Stimulated activated CD4-positive, alpha-beta T cell treated with anti-CD3 and anti-CD28 coated beads, Interleukin-2, amount 100 ng/mL, for 4 hours (primary cell): ENCODE measurements around the gene BTRC.
"Not testable (repeated sequence)": the region's sequence is repeated elsewhere in the genome, so short reads cannot be mapped to it uniquely, and the experiment has no call there.

Source experiments
- DNase-seq: peaks from one replicate; pipeline ENCODE4 v3.0.0-alpha.2; 2020; ENCODE audit warnings: low read depth

BTRC gene

GRCh38 chr10:101386659-101387259 lies 32.8 kb downstream of the BTRC start:
- no peak for DNase-seq

- DNase-seq, result no peak
Measured at GRCh38 chr10:101388676-101389276, 34.8 kb downstream of the BTRC start.

DNA sequence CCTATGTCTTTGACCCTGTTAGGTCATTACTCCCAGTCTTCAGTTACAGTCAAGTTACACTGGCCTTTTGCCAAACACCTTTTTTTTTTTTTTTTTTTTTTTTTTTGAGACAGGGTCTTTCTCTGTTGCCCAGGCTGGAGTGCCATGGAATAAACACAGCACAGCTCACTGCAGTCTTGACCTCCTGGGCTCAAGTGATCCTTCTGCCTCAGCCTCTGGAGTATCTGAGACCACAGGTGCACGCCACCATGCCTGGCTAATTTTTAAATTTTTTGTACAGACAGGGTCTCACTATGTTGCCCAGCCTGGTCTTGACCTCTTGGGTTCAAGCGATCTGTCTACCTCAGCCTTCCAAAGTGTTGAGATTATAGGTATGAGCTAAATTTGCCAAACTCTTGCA lies 35.6 kb downstream of the BTRC start:
- DNase-seq, result not testable (repeated sequence)

DNA sequence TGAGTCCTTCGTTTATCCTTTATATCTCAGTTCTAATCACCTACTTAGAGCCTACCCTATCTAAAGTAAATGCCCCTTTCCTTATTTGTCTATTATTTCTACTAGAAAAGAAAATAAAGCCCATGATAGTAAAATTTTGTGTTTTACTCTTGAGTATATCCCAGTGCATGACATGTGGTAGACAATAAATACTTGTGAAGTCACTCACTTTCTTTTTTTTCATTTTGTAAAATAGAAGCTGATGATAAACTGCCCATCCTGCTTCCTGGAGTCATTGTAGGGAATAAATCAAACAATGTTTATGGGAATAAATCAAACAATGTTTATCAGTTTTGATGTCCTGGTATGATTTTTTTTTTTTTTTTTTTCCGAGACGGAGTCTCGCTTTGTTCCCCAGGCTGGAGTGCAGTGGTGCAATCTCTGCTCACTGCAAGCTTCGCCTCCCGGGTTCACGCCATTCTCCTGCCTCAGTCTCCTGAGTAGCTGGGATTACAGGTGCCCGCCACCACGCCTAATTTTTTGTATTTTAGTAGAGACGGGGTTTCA lies 36.1 kb downstream of the BTRC start:
- DNase-seq, result no peak

DNA sequence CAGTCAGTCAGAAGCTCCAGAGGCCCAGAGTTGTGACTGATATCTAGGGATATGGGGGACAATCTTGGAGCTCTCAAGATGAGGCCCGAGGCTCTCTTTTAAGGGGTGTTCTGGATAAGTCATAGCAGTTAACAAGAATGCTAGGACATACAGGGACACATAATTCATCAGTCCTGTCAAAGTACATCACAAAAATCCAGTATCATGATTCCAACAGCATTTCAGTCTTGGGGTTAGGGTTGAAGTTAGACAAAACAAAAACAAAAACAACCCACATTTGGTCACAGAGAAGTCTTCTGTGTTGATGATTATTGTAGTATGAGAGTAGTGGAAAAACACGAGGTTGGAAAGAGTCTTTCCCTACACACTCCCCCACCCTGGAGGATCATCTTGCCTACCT lies 39.4 kb downstream of the BTRC start:
- DNase-seq, result no peak

GRCh38 chr10:101394524-101395133 lies 40.7 kb downstream of the BTRC start:
- no peak for DNase-seq

DNA sequence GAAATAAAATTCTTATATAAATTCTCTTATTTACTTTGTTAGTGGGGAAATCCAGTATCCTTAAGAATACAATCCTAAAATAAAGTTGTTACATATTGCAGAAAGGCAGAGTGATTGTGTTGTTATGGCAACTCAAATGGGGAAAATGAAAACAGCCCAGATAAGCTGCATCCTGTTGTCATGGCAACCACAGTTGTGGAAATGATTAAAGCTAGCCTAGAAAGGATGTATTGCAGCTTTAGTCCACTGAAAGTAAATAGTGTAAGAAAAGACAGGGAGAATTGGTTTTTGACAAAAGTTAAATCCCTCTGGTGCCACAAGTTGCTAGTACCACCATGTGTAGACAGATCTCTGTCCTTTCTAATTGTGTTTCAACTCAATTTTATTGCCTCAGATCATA lies 43.2 kb downstream of the BTRC start:
- DNase-seq, result peak; percentile 4

GRCh38 chr10:101400585-101400984 lies 46.6 kb downstream of the BTRC start:
- DNase-seq, result no peak

DNA sequence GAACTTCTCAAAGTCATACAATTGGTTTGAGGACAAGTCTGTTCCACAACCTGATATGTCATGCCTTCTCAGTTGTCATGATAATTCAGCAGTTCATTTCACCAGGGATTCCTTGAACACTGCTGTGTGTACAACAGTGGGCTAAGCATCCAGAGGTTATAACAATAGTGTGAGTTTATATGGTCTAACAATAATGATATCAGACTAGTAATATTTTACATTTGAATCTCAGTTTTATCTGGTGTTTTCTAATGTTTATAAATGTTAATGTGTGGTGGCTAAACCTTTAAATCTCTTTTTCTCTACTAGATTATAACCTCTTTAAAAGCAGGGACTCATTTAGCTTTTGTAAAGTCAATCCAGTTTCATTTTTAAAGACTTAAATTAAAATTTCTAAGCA lies 48.7 kb downstream of the BTRC start:
- DNase-seq, result no peak

DNA sequence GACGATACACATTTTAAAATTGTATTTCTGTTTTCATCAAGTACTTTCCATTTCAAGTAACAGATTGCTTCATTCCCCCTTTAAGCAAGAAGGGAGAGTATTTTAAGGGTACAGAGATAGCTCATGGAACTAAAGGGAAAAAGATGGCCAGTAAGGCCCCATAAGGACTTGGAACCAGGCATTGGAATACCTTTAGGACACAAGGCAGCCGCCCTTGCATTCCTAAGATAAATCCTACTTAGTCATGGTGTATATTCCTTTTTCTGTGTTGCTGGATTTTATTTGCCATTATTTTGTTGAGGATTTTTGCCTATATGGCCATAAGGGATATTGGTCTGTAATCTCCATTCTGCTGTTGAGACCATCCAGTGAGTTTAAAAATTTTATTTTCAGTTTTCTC lies 49.2 kb downstream of the BTRC start:
- no peak for DNase-seq

- DNase-seq, result no peak
Measured at GRCh38 chr10:101405001-101405400, 51.0 kb downstream of the BTRC start.

- DNase-seq, result no peak
Measured at GRCh38 chr10:101411598-101411997, 57.6 kb downstream of the BTRC start.

DNA sequence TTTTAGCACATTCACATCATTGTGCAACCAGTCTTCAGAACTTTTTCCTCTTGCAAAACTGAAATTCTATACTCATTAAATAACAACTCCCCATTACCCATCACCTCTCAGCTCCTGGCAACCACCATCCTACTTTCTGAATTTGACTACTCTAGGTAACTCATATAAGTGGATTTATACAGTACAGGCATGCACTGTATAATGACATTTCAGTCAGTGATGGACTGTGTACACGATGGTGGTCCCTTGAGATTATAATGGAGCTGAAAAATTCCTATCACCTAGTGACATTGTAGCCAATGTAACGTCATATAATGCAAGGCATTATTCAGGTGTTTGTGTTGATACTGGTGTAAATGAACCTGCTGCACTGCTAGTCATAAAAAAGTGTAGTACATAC lies 60.1 kb downstream of the BTRC start:
- no peak for DNase-seq

DNA sequence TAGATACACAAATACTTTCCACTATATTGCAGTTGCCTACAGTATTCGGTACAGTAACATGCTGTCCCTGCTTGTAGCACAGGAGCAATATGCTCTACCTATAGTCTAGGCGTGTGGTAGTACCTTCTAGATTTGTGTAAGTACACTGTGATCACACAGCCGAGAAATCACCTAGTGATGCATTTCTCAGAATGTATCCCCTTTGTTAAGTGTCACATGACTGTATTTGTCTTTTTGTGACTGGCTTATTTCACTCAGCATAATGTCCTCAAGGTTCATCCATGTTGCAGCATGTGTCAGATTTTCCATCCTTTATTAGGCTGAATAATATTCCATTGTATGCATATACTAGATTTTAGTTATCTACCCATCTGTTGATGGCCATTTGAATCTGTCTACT lies 61.9 kb downstream of the BTRC start:
- DNase-seq, result no peak

DNA sequence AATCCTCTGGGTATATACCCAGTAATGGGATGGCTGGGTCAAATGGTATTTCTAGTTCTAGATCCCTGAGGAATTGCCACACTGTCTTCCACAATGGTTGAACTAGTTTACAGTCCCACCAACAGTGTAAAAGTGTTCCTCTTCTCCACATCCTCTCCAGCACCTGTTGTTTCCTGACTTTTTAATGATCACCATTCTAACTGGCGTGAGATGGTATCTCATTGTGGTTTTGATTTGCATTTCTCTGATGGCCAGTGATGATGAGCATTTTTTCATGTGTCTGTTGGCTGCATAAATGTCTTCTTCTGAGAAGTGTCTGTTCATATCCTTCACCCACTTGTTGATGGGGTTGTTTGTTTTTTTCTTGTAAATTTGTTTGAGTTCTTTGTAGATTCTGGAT lies 68.0 kb downstream of the BTRC start:
- DNase-seq, result not testable (repeated sequence)

DNA sequence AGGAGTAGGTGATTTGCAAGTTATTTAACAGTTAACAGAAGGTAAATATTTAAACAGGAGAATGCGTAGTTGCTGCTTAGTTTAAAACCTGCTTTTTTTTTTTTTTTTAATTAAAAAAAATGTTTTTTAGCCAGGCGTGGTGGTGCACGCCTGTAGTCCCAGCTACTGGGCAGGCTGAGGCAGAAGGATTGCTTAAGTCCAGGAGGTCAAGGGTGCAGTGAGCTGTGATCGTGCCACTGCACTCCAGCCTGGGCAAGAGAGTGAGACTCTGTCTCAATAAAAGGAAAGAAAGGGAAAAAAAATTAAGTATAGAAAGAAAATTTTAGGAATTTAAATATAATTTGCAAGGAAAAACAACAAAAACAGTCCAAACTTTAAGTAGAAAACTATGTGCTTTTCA lies 71.6 kb downstream of the BTRC start:
- no peak for DNase-seq

DNA sequence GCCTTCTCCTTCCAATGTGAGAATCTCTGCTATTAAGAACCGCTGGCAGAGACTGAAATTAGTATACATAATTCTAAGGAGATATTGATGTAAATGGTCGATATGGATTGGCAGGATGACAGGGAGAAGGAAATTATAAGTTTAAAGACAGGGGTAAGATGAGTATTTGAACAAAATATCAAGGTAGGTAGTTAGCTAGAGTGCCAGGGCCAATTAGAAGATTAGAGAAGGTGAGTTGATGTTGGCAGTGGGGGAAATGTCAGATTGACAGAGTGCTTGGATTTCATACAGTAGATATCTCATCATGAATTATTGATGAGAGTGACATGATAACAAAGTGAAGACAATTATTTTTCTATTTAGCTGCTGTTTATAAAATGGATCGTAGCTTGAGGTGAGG lies 74.1 kb downstream of the BTRC start:
- DNase-seq, result no peak

GRCh38 chr10:101429423-101429822 lies 75.5 kb downstream of the BTRC start:
- no peak for DNase-seq

- DNase-seq, result no peak
Measured at GRCh38 chr10:101436302-101436701, 82.3 kb downstream of the BTRC start.

DNA sequence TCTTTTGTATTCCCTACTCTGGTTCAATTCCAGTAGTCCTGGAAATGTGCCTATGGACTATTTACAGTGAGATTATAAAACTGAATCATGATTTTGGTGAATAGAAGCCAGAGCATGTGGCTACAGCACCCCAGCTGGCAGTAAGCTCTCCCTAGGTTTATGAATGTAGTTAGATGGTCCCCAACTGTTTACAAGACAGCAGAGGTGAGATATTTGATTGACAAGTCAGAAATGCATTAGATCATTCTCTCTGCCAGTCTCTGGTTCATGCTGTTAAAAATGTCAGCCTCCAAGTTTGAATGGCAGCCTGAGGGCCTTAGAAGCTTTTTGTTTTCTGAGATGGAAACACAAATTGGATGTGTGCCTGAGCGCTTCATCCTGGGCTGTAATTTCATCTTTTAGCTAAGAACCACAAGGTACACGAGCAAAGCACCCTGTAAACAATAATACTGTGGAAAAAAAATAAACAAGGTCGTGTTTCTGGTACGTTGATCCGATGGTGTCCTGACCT lies 85.0 kb downstream of the BTRC start:
- no peak for DNase-seq

DNA sequence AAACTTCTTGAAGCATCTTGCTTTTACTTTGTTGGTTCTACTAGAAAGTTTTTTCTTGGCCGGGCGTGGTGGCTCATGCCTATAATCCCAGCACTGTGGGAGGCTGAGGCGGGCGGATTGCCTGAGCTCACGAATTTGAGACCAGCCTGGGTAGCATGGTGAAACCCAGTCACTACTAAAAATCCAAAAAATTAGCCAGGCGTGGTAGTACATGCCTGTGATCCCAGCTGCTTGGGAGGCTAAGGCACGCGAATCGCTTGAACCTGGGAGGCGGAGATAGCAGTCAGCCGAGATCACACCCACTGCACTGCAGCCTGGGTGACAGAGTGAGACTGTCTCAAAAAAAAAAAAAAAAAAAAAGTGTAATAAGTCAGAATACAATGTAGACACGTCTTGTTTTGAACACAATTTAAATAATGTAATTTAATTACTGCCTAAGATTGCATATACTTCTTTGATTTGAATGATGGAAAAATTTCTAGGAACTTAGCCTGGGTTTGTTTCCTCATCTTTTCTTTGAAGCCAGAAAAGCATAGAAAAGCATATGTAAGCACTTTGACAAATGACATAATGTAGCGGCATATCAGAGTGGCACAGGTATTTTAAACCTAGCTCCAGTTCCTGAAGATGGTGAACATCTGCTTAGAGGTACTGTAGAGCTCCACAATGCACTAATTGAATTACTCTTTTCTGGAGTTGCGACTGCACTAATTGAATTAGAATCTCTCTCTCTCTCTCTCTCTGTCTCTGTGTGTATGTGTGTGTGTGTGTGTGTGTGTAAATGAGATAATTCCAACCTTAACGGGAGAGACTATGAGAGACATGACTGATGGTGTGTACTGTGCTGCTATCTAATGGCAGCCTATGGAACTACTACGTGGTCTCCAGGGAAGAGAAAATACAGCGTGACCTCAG lies 87.8 kb downstream of the BTRC start:
- DNase-seq, result no peak

- DNase-seq, result no peak
Measured at GRCh38 chr10:101442456-101442800, 88.5 kb downstream of the BTRC start.
